Panc1 (cell line): ENCODE measurements around the gene ZFYVE1. TPM values are rescaled to one million over a fixed set of nuclear protein-coding genes. Genes with fewer than 3 reads are reported as not detected.

Source experiments
- ATAC-seq: fragments of 200-7000 bp; cut with Tn5 transposase; 2 replicates; pipeline ENCODE4 v1.9.1; 2020; ENCODE audit warnings: mild to moderate bottlenecking, moderate library complexity
- BruUV-seq: library from RNA; stranded (reverse); fragments of 400-500 nt; replicated peaks from 2 replicates; lab custom pipeline; 2021; lab: Mats Ljungman, UMichigan
- CTCF ChIA-PET: fragments of 300-600 bp; sonication (Branson Sonifier 250); formaldehyde crosslinking; loops from one replicate; lab custom pipeline; 2022; ENCODE audit warnings: antibody characterized with exemption; lab: Charles Lee
- POLR2A ChIA-PET: fragments of 300-600 bp; sonication (Branson Sonifier 250); formaldehyde crosslinking; loops from one replicate; lab custom pipeline; 2022; ENCODE audit warnings: antibody characterized with exemption; lab: Charles Lee
- DNase-seq: peaks from one replicate; pipeline ENCODE4 v3.0.0-alpha.2; 2010; ENCODE audit warnings: low read depth, low spot score
- H3K27ac ChIP-seq: 2 replicates; pipeline ENCODE4 v1.5.1; 2011; ENCODE audit warnings: mild to moderate bottlenecking, low read length, inconsistent platforms
- H3K27me3 ChIP-seq: fragments of 200-500 bp; sonication (Bioruptor generic); 2 replicates; pipeline ENCODE4 v1.6.0; 2014; ENCODE audit warnings: low read length, inconsistent platforms; ENCODE audit not compliant: control insufficient read depth, insufficient read depth
- H3K36me3 ChIP-seq: fragments of 200-500 bp; sonication (Bioruptor generic); 2 replicates; pipeline ENCODE4 v1.5.1; 2014; ENCODE audit warnings: inconsistent platforms, mild to moderate bottlenecking, low read length, moderate library complexity; ENCODE audit not compliant: control insufficient read depth, insufficient read depth
- H3K4me1 ChIP-seq: 2 replicates; pipeline ENCODE4 v1.5.1; 2011; ENCODE audit warnings: inconsistent platforms, mild to moderate bottlenecking, low read length, moderate library complexity; ENCODE audit not compliant: control insufficient read depth, insufficient read depth
- H3K4me3 ChIP-seq, 2 experiments: 2 replicates each; pipeline ENCODE4 v1.5.1; 2011 to 2012; ENCODE audit warnings: low read depth in 2 of 2, low read length in 2 of 2, mild to moderate bottlenecking in 2 of 2, inconsistent platforms in 1 of 2, moderate library complexity in 1 of 2
- H3K9me3 ChIP-seq: fragments of 200-500 bp; sonication (Bioruptor generic); 2 replicates; pipeline ENCODE4 v1.5.1; 2014; ENCODE audit warnings: low read depth, mild to moderate bottlenecking, inconsistent platforms, low read length, moderate library complexity; ENCODE audit not compliant: control insufficient read depth, insufficient read depth
- POLR2AphosphoS5 ChIP-seq: IDR thresholded peaks from 2 replicates; pipeline ENCODE4 v1.6.1; 2012; ENCODE audit warnings: mild to moderate bottlenecking, low read depth, low read length, moderate library complexity
- REST ChIP-seq, 2 experiments: IDR thresholded peaks; 2 replicates each; pipeline ENCODE4 v1.6.1; 2011 to 2012; ENCODE audit warnings: low read depth in 2 of 2, control low read depth in 1 of 2, low read length in 1 of 2, mild to moderate bottlenecking in 1 of 2, moderate library complexity in 1 of 2; ENCODE audit not compliant: insufficient read depth in 1 of 2
- SIN3A ChIP-seq: IDR thresholded peaks from 2 replicates; pipeline ENCODE4 v1.6.1; 2012; ENCODE audit warnings: low read depth, mild to moderate bottlenecking, low read length, moderate library complexity, borderline replicate concordance; ENCODE audit not compliant: insufficient read depth
- TCF7L2 ChIP-seq: IDR thresholded peaks from 2 replicates; pipeline ENCODE4 v1.6.1; 2011; ENCODE audit warnings: mild to moderate bottlenecking, low read depth, low read length, inconsistent platforms
- in situ Hi-C: cut with HindIII; loops from 2 replicates; pipeline ENCODE4 v1.10.0; 2016; ENCODE audit warnings: low sequenced_read_pairs, low pct_unique_long_range_greater_than_20kb
- intact Hi-C: fragments of 100-400 bp; cut with micrococcal nuclease; formaldehyde crosslinking; loops from one replicate; pipeline ENCODE4 v1.10.0; 2022; ENCODE audit not compliant: unreplicated experiment
- total RNA-seq: library from RNA; stranded (reverse); gene quantifications from one replicate; pipeline ENCODE4 v1.2.1, GENCODE V29; 2021; ENCODE audit not compliant: unreplicated experiment
- TF ChIP-seq, protein P1 (sequence below): fragments of 450-650 bp; IDR thresholded peaks from 2 replicates; pipeline ENCODE4 v1.5.1; 2017; ENCODE audit warnings: mild to moderate bottlenecking

Gene ZFYVE1
- total RNA-seq, 1 experiment from 2014 or later, result 19.8 TPM

DNA sequence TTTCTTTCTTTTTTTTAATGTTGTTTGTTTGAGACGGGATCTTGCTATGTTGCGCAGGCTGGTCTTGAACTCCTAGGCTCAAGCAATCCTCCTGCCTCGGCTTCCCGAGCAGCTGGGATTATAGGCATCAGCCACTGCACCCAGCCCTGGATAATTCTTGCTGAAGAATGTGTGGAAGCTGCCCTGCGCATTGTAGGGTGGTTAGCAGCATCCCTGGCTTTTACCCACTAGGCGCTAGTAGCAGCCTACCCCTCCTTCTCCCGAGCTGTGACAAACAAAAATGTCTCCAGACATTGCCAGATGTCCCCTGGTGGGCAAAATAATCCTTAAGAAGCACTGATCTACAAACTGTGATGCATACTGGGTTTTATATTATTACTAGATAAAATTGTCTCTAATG is 94.0 kb downstream of the ZFYVE1 start:
- no peak for TF ChIP-seq REST (IDR thresholded peaks at IDR 0.05; ENCODE audit: insufficient read depth in 1 of 2, low read depth in 2 of 2, low read length in 1 of 2)
- no peak for TF ChIP-seq POLR2AphosphoS5
- TF ChIP-seq, protein P1, sequence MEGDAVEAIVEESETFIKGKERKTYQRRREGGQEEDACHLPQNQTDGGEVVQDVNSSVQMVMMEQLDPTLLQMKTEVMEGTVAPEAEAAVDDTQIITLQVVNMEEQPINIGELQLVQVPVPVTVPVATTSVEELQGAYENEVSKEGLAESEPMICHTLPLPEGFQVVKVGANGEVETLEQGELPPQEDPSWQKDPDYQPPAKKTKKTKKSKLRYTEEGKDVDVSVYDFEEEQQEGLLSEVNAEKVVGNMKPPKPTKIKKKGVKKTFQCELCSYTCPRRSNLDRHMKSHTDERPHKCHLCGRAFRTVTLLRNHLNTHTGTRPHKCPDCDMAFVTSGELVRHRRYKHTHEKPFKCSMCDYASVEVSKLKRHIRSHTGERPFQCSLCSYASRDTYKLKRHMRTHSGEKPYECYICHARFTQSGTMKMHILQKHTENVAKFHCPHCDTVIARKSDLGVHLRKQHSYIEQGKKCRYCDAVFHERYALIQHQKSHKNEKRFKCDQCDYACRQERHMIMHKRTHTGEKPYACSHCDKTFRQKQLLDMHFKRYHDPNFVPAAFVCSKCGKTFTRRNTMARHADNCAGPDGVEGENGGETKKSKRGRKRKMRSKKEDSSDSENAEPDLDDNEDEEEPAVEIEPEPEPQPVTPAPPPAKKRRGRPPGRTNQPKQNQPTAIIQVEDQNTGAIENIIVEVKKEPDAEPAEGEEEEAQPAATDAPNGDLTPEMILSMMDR, result no peak
- no peak for TF ChIP-seq TCF7L2
- TF ChIP-seq SIN3A, result no peak
- intact Hi-C loops, result no loop called here
- no peaks in the 10 kb centered on the region for H3K27me3 ChIP-seq
- ATAC-seq (no peak), DNase-seq (no peak)
- no TSS peak for BruUV-seq
- no peaks in the 10 kb centered on the region for H3K9me3 ChIP-seq
- ChIA-PET CTCF (no interaction called here), POLR2A (no interaction called here)
- in situ Hi-C loops, result no loop called here
- H3K27ac ChIP-seq, result no peak overlapping the region
- H3K4me3 ChIP-seq, result no peak overlapping the region
- H3K36me3 ChIP-seq, result no peaks in the 10 kb centered on the region
- no peaks in the 10 kb centered on the region; the same call in 1 of the 2 replicates for H3K4me1 ChIP-seq

DNA sequence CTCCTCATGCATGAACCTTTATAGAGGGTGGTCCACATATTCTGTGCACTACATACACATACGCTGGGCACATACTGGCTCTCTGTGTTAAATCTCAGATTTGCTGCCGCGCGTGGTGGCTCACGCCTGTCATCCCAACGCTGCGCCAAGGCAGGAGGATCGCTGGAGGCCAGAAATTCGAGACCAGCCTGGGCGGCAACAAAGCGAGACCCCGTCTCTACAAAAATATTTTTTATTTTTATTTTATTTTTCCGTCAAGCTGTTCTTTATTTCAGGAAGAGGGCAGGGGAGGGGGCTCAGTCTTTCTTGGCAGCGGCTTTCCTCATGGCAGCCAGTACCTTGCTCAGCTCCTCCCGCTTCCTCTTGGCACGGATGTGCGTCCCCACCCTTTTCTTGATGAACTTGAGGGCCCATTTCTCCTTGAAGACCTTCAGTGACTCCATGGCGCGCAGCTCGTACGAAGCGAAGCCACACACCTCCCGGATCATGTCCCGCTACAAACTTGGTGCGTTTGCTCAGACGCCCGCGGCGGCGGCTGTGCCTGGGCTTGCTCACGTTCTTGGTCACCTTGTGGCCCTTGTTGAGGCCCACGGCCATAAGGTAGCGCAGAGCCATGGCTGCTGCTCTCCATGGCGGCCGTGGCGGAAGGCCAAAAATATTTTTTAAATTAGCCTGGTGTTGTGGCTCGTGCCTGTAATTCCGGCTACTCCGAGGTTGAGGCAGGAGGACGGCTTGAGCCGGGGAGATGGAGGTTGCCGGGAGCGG is 97.4 kb downstream of the ZFYVE1 start:
- intact Hi-C loops, result no loop called here
- Histone ChIP-seq H3K36me3 (no peaks in the 10 kb centered on the region), H3K4me1 (no peaks in the 10 kb centered on the region; the same call in 1 of the 2 replicates), H3K9me3 (no peaks in the 10 kb centered on the region), H3K27me3 (no peaks in the 10 kb centered on the region), H3K27ac (no peak overlapping the region), H3K4me3 (no peak overlapping the region)
- DNase-seq (no peak), ATAC-seq (no peak)
- POLR2A ChIA-PET, result no interaction called here
- TF ChIP-seq POLR2AphosphoS5, result no peak
- in situ Hi-C loops, result no loop called here
- no TSS peak for BruUV-seq
- CTCF ChIA-PET, result no interaction called here

DNA sequence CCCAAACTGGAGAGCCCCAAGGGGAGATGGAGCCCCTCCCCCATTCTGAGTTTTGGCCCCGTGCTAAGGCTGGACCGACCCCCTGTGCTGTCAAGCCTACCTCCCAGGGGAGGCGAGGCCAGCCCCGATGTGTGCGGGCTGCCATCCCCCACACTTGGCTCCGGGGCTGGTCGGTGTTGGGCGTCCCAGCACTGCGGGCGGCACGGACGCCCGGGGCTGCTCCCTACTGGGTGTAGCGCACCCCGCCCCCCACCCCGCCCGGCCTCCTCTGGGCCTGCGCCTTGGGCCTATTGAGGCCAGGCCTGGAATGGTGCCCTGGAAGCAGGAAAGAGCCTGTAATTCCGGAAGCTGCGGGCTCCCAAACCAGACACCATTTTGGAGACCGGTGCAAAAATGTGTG is 98.0 kb downstream of the ZFYVE1 start:
- H3K9me3 ChIP-seq, result no peaks in the 10 kb centered on the region
- H3K36me3 ChIP-seq, result no peaks in the 10 kb centered on the region
- intact Hi-C loops (no loop called here), in situ Hi-C loops (no loop called here)
- no peak for TF ChIP-seq TCF7L2
- TF ChIP-seq, protein P1, result no peak
- no peaks in the 10 kb centered on the region for H3K27me3 ChIP-seq
- no peak for DNase-seq
- H3K4me3 ChIP-seq, result no peak overlapping the region
- POLR2A ChIA-PET, result no interaction called here
- H3K4me1 ChIP-seq, result no peaks in the 10 kb centered on the region; the same call in 1 of the 2 replicates
- no peak overlapping the region for H3K27ac ChIP-seq
- ATAC-seq, result no peak
- BruUV-seq, result no TSS peak
- CTCF ChIA-PET, result no interaction called here
